ENCODE measurements around the gene MRPL10.

The MRPL10 gene

DNA sequence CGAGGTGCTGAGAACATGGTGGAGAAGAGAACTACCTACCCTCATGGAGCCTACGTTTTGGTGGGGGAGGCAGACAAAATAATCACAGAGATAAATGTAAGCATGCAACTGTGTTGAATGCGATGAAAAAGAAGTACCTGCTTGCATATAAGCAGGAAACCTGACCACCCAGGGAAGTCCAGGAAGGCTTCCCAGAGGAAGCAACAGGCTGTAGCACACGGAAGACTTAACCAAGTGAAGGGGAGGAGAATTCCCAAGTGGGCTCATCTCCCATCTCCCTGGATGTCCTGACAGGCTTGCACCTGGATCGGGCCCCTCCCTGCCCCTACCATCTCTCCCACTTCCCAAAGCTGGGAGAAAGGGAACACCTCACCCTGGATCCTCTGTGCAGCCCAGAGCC lies 7.7 kb upstream of the MRPL10 start:
- DNase-seq, result no peak

DNA sequence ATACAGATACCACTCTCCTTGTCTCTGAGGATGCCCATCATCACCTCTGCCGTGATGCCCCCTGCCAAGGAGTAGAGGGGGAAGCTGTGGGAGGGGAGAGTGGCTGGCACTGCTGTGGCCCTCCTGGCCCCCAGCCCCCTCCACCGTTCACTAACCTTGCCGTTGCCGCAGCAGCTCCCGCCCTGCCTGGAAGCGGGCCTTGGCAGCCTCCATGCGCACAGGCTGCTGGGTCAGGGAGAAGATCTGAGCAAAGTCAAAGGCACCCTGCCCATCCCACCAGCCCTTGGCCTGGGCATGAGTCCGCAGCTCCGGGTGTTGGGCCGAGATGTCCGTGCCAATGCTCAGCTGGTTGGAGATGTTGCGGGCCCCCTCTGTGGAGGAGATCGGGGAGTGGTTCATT lies 7.3 kb upstream of the MRPL10 start:
- DNase-seq, result no peak

DNA sequence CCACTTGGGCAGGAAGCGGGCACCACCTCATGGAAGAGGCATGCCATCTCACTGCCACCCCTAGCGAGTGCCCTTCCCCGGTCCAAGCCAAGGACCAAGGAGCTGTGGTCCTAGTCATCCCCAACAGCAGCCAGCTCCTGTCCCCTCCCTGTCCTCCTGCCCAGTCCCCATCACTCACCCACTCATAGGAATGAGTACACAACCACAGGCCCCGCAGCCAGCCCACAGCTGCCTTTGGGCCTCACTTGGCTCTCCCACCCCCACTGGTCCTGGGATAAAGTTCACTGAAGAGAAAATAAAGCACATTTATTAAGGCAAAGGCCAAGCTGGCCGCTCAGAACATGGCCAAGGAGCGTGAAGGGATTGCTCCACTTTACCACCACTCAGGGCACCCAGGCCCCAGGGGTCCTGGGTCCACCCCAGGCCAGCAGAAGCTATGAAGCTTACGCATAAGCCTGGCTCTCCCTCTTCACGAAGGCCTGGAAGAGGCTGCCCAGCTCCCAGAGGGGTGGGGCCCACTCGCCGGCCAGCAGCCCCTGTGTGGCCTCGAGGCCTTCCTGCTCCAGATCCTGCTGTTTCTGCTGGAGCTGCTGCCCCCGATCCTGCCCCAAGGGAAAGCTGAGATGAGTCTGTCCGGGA lies 6.2 kb upstream of the MRPL10 start:
- no peak for DNase-seq

DNA sequence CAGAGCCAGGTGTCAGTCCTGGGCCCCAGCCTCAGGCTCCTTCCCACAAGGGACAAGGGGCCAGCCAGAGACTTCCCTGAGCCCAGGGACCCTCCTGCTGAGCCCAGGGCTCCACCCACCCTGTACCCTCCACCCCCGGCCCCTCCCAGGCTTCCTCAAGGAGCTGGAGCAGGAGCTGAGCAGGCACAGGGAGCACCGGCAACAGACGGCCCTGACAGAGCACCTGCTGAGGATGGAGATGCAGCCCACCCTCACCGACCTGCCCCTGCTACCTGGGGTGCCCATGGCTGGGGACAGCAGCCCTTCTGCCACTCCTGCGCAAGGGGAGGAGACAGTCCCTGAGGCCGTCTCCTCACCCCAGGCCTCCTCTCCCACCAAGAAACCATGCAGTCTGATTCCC lies 5.3 kb upstream of the MRPL10 start:
- DNase-seq, result no peak

DNA sequence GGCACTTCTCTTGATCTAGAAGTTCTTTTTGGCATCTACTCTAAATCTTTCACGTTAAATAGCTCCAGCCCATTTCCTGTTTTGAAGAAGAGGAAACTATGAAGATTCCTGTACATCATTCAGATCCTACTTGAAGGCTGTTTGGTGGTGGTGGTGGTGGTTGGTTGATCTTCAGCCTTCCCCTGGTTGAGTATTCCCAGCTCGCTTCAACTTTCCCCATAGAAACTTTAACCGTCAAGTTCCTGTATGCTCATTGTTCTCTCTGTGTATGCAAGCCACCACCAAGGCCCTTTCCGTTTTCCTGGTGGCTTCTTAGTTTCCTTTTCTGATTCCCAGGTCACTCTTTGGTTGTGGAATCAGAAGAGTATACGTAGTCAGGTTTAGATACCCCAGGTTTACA lies 3.4 kb upstream of the MRPL10 start:
- DNase-seq, result no peak

DNA sequence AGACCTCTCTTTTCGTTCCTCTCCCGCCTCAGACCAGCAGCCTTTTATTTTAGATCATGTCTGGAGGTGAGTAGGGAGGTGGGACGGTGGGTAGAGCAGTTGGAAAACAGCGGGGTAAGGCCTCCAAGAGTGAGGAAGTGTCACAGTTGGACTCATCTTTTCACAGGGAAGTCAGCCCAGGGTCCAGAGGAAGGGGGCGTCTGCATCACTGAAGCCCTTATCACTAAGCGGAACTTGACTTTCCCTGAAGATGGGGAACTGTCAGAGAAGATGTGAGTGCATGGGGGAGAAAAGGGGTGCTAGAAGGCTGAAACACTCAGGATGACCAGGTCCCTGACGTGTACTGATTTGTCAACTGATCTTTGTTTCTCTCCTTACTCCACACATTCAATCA lies 590 bp upstream of the MRPL10 start:
- no peak for DNase-seq

DNA sequence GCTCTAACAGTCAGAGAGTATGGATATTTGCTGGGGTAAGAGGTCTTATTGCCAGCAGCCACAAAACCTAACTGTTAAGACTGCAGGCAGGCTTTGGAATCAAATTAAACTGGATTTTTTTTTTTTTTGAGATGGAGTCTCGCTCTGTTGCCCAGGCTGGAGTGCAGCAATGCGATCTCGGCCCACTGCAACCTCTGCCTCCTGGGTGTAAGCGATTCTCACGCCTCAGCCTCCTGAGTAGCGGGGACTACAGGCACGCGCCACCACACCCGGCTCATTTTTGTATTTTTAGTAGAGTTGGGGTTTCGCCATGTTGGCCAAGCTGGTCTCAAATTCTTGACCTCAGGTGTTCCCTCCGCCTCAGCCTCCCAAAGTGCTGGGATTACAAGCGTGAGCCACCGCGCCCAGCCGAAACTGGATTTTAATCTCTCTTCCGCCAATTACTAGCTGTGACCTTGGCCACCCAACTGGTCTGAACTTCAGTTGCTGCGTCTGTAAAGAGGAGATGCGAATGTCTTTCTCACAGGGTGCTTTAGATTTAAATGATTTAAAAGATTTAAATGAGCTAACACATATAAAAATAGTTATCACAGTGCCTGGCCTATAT lies 842 bp downstream of the MRPL10 start:
- no peak for DNase-seq

DNA sequence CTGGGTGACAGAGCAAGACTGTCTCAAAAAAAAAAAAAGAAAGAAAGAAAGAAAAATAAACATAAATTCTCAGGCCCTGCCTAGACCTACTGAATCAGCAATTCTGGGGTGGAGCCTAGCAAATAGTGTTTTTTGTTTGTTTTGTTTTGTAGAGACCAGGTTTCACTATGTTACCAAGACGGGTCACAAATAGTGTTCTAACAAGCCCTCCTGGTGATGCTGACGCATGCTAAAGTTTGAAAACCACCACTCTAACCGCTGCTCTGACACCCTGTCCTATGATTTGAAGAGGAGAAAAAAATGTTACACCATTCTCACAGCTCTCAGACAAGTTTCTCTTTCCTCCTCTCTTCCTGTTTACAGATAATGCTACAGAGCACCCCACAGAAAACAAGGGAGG lies 1.5 kb downstream of the MRPL10 start:
- DNase-seq, result no peak

DNA sequence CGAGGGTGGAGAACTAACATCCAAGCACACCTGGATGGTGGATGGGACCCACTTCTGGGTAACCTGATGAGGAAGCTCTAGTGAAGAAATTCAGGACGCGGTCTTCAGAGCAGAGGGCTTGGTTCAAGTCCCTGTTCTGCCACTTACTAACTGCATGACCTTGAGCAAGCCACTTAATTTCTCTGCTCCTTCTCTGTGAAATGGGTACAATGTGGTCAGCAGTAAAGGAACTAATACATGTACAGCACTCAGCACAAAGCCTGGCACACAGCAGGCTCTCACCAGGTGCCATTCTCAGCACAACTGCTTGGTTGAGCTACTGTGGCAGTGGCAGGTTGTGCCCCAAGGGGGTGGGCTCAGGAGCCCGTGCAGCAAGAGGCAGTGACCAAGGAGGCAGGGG lies 7.8 kb downstream of the MRPL10 start:
- no peak for DNase-seq

DNA sequence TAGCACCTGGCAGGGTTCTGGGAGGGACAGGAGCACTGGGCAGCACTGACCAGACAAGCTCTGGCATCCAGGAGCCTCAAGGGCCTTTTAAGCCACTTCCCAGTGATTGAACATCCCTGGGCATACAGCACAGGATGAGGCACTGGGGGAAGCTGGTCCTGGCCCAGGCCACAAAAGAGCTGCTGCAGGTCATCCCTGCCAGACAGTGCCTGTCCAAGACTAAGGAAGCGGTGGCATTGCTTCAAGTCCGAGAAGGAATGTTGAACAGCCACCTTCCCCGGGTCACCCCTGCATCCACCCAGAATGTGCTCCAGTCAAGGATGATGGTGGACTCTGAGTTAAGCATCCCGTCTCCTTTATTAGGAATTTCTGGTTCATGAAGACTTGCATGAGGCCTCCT lies 8.6 kb downstream of the MRPL10 start:
- DNase-seq, result no peak

DNA sequence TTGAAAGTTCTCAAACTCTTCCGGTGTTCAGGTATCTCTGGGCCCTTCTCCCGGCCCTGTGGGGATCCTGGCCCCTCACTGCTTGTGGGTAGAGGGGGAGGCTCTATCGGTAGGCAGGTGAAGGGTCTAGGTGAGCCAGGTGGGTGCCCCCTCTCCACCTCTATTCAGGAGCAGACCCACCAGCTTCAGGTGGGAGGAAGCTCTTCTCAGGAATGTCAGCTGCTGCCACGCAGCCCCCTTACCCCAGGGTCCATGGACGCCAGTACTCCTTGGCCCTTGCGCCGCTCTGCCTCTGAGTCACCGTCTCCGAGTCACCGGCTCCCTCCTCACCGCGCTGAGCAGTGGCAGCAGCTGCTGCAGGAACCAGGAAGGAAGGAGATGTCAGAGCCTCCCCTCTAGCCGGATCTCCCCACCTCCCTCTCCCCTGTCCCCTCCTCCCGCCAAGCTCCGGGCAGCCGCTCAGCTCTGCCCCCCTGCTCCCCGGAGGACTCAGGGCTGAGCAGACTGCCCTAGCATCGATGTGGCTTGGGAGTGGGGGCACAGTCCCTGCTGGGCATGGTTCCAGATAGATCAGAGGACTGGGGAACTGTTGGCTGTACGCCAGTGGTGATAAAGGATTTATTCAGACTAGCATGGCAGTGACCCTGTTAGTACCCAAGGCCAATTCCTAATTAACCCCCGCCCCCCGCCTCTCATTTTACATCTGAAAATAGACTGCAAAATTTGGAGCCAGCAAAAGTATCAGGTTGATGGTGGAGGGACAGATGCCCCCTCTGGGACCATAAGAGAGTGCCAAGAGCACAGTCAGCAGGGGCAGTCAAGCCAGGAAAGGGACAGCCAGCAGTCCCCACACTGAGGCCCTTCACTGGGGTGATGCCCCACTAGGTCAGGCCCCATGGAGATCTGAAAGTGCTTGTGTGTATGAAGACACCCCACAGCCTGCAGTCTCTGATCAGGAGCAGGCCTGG lies 9.6 kb downstream of the MRPL10 start, which contains the start of gene OSBPL7:
OSBPL7 (minus strand) TSS at position 371 of the 968 bp plus-strand sequence. CDS start 1,516 bp downstream, outside the sequence.
- peak; percentile 89 for DNase-seq

DNA sequence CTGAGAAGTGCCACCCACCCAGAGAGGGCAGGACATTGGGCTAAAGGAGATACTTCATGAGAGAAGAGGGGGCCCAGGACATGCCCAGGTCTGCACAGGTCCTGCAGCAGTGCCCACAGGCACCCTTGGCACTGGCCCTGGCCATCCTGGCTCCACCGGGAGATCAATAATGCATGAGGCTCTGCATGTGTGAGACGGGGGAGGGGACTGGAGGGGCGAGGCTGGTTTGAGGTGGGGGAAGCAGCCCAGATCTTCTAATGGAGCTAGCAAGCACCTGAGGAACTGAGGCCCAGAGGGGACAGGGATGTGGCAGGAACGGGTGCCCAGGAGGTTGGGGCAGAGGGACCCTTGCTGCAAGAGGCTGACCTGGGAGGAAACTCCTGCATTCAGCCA lies 10.3 kb downstream of the MRPL10 start:
- peak; percentile 30 for DNase-seq

DNA sequence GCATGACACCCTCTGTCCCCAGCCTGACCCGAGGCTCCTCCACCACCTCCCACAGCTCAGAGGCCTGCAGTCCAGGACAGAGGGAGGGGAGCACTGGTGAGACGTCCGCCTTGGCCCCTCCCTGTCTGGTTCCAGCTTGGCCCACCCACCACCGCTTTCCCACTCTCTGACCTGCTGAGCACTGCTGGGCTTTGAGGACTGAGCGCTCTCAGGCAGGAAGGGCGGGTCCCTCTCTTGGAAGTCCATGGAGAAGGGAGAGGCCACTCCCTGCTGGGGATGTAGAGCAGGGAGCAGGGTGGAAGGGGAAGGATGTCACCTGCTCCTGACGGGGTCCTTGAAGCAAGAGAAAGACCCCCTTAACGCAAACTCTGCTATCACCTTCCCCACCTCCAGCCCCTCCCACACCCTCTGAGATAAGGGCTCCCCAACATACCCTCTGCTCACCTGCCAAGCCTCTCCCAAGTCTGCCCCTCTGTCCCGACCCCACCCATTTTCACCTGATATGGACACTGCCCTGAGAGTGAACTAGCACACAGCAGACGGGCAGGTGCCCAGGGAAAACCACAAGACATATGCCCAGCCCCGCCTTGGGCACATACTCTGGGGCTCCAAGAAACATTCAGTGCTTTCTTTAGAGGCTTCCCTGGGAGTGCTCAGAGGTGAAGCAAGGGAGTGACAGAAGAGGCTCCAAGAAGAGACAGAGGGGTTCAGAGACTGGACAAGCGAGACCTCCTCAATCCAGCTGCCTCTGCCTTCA lies 11.1 kb downstream of the MRPL10 start:
- DNase-seq, result peak; percentile 25

DNA sequence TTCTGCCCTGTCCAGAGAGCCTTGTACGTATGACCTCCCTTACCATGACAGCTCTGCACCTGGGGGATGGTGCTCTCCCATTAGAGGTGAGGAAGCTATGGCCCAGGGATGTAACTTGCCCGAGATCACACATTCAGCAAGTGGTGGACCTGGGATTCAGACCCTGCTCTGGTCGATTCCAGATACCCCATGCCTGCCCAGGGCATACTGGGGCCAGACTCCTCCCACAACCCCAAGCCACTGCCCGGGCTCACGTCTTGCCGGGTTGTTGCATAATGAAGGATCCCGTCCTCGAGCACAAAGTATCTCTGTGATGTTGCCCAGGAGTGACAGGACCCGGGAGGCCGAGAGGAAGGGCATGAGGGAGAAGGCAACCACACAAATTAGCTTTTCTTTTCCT lies 11.9 kb downstream of the MRPL10 start:
- no peak for DNase-seq

DNA sequence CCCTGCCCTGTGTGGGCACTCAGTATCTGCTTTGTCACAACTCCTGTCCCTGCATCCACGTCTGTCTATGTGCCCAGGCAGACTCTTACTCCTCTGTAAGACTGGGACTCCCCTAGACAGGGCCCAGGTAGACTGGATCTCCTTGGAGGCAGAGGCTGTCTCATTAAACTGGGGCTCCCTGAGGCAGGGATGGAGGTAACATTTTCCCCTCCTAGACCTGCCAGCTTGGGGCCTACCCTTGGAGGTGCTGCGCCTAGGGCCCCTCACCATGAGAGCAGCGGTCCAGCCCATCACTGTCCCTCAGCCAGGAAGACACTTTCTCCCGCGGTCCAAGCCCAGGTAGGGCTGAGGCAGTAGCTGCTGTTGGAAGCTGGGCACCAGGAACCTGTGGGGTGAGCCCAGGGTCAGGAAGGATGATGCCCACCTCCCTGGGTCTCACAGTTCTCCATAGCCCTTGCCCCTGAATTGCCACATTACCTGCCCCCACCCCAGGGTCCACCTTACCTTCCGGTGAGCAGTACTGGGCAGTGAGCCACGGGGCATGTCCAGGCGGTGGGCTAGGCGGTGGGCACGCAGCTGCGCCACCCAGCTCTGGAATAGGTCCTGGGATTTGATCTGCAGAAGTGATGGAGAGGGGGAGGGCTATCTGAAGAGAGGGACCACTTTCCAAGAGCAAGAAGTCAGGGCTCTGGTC lies 13.2 kb downstream of the MRPL10 start:
- DNase-seq, result no peak

DNA sequence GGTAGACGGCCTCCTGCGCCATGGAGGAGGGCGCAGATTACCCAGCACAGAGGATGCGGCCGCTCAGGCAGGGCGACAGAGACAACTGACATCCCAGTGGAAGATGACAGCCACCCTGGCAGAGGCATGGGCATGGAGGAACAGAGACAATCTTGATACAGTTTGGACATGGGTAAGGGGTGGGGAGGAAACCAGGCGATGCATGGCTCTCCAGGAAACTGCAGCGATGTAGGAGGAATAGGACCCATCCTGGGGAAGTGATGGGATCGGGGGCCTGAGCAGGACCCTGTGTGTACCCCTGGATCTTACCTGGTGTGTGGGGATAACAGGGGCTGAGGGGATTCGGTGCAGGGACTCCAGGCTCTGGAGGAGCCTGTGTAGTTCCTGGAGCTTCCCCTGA lies 14.4 kb downstream of the MRPL10 start:
- DNase-seq, result peak; percentile 23

DNA sequence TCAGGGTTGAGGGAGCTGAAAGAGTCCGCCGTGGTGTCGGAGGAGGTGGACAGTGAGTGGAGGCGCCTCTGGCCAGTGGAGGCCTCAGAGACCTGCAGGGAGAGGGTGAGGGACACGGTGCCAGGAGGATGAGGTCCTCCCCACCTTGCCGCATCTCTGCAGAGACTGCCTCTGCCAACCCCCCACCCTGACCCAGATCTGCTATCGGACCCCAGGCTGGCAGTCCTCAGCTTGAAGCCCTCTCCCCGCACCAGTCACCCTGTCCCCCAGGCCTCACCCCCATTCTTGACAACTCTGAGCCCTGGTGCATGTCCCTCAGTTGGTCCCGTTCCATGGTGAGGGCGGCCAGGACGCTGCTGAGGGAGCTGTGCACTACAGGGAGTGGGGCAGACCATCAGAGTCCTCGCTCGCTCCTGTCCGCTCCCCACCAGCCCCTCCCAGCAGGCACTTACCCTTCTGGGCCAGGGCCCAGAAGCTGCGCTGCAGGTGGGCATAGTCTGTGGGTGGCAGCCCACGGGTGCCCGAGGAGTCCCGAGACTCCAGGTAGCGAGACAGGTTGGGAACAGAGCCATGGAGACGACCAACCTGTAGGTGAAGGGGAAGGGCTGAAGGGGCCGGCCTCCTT lies 15.1 kb downstream of the MRPL10 start:
- DNase-seq, result peak; percentile 21

DNA sequence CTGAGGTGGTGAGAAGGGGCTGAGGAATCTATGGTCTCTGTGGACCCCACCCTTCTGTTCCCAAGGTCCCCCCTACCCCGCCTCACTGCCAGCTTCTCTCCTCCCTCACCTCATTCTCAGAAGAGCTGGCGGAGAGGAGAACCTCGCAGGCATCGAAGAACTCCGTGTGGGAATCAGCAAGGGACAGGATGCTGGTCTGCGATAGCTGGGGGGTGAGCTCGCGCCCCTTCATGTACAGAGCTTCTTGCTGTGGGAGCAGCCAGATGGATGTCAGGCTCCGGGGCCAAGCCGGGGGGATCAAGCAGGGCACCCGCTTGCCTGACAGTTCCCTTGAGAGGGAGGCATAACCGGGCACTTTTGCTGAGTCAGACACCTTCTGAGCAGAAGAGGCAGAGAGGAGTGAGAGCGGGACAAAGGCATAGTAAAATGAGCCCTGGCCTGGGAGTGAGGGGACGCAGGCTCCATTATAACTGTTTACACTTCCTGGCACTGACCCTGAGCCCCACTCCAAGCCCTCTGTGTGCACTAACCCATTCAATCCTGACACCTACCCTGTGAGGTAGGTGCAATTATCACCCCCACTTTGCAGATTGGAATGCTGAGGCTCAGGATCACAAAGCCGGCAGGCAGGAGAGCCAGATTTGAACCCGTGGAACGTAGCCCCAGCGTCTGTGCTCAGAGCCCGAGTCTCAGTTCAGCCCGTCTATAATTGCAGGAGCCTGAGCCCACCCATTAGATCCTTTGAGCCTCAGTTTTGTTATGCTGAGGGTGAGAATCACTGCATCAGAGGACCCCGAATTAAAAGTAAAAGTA lies 16.0 kb downstream of the MRPL10 start:
- peak; percentile 7 for DNase-seq

DNA sequence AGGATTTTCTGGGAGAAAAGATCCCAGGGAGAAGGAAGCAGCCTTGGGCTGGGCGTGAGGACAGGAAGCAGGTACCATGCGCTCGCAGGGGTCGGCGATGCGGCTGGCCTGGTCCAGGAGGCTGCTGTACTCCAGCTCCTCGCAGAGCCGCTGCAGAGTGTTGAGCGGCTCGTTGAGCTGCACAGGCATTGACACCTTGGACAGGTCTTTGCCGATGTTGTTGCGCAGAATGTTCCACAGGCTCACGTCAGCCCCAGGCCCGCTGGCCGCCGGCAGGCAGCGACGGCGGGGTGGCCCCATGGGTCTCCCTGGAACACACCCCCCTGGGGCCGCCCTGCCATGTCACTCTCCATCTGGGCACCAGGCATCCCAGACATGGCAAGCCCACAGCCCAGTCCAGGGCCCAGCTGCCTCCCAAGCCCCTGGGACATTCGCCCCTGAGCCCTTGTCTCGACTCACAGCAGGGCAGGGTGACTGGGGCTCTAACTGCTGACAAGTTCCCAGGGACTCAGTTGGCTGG lies 17.8 kb downstream of the MRPL10 start:
- peak; percentile 7 for DNase-seq

DNA sequence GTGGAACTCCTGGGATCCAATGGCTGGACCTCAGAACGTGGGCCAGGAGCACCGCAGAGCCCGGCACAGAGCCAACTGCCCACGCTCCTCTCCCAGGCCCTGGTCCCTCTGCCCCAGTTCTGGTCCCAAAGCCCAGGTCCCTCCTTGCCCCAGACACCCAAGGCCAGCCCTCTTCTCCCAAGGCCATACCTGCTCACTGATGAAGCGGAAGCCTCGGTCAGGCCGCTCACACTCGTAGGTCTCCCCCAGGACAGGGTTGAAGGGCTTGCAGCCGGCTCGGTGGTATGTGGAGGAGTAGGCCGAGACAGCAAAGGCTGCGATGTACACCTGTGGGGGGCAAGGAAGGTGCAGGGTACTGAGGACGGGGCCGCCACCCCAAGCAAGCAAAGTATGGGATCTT lies 18.3 kb downstream of the MRPL10 start:
- peak; percentile 11 for DNase-seq
